Measurements from ENCODE around the gene SH2B2.
"Not testable (repeated sequence)": the region's sequence is repeated elsewhere in the genome, so short reads cannot be mapped to it uniquely, and the experiment has no call there.

Gene SH2B2

DNA sequence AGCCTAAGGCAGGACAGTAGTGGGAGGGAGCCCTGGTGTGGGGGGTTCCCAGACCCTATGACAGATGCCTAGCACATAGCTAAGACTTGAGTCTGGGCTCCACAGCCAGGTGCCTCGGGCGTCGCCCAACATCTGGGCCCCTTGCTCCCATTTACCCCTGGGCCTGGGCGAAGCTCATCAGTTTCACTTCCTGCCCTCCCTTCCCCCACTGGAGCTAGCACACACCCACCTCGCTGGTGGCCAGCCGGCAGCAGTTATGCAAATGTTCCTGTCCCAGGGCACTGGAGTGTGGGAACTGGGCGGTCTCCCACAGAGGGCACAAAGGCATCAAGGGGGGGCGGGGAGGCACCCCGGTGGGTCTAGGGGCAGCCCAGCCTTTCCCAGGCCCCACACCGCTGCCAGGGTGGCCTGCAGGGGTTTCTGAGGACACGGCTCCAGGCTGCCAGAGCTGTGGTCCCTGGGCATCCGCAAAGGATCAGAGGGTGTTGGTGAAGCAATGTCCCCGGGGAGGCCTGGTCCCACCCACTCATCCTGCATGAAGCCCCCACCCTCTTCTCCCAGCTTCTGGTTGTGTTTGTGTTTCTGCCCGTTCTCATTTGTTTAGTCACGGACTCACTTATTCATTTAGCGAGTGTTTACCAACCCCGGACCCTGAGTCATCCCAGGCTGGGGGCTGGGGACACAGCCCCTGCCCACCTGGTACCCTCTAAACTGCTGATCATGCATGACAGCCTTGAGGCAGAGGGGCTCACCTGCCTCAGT is 20.4 kb downstream of the SH2B2 start:
- DNase-seq (ENCODE audit: low read depth): no peak

- DNase-seq (ENCODE audit: low read depth): no peak
Observed at GRCh38 chr7:102310414-102310815, 23.7 kb downstream of the SH2B2 start.

DNA sequence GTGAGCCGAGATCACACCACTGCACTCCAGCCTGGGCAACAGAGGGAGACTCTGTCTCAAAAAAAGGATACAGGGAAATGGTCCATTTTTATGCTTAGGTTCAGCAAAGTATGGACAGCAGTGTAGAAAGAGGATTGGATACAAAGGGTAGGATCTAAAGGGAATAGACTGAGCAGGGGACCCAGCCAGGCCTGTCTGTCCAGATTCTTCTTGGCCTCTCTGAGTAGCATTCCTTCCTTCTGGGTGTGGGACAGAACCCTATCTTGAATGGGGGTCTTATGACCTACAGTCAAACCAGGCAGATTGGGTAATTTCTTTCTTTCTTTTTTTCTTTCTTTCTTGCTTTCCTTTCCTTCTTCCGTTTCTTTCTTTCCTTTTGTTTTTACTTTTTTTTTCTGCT is 25.6 kb downstream of the SH2B2 start:
- DNase-seq (ENCODE audit: low read depth): no peak

DNA sequence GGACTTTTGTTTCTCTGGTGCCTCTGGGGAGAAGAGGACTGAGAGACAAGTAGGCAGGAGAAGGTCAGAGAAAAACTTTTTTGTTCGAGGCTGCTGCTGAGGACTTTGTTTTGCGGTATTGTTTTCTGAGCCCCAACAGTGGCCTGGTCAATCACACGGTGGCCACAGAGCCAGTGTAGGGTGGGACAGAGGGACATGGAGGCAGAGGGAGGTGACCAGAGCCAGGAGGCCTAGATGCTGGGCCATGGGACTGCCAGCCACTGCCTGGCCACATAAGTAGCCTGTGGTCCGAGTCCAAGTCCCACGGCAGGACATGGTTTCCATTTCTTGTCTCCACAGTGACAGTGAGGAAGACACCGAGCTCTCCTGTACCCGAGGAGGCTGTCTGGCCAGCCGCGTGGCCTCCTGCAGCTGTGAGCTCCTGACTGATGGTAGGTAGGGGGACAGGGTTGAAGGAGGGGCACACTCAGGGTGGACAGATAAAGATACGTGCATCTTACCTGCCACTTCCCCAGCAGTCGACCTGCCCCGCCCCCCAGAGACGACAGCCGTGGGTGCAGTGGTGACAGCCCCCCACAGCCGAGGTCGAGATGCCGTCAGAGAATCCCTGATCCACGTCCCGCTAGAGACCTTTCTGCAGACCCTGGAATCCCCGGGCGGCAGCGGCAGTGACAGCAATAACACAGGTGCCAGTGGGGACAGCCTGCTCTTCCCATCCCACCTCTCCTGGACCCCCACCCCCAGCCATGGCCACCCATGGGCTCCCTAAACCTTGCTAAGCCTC is 27.5 kb downstream of the SH2B2 start:
- no peak for DNase-seq (ENCODE audit: low read depth)

GRCh38 chr7:102317231-102318059 is 30.8 kb downstream of the SH2B2 start:
- no peak for DNase-seq (ENCODE audit: low read depth)

DNA sequence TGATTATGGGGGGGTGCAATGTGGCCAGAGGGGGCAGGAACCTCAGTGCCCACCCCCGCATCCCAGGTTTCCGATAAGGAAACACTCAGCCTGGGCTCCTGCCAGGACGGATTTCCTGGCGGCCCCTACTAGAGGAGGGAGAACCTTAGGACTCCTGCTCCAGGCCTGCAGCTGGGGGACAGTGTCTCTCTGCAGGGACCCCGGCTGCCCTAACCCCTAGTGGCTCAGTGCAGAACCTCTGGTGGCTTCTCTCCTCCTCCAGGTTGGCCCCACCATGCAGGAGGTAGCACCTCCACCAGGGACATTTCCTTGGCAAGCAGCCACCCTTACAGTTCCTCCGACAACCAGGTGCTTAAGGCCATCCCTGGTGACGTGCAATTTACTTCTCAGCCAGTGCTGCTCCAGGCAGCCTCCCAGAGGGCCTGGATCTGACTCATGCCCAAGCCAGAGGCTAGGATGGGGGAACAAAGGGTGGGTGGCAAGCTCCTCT is 31.9 kb downstream of the SH2B2 start:
- DNase-seq (ENCODE audit: low read depth): no peak

- DNase-seq (ENCODE audit: low read depth): no peak
Observed at GRCh38 chr7:102319671-102320070, 33.0 kb downstream of the SH2B2 start.

DNA sequence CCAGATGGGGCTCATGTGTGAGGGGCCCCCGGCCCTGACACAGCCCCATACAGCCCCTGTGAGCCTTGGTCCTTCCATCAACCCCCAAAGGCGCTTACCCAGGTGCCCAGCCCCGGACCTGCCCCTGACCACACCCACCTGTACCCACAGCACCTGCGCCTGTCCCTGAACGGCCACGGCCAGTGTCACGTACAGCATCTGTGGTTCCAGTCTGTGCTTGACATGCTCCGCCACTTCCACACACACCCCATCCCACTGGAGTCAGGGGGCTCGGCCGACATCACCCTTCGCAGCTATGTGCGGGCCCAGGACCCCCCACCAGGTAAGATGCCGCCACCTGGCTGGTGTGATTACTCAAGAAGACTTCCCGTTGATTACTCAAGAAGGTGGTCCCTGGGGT is 33.5 kb downstream of the SH2B2 start:
- DNase-seq (ENCODE audit: low read depth): no peak

DNA sequence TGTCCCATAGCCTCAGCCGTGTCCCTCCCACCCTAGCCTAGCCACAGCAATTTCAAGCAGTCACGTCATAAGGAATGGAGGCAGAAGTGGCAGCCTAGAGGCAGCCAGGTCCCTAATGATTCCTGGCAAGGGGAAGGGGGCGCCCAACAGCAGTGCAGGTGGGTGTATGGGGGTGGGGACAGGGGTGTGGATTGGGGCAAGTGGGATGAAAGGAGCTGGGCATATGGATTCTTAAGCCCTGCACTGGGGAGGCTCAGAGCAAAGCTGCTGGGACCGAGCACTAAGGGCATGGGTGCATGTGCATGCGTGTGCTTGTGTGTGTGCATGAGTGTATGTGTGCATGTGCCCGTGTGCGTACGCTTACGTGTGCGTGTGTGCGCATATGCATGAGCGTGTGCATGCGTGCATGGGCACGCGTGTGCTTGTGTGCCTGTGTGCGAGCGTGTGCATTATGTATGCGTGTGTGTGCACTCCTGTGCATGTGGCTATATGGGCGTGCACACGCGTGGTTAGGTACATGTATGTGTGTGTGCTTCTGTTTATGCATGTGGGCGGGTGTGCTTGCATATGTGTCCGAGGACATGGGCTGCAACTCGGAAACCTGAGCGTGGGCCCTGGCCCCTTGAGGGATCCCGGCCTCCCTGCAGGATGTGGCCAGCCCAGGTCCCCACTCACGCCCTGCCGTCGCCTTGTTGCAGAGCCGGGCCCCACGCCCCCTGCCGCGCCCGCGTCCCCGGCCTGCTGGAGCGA is 34.1 kb downstream of the SH2B2 start:
- DNase-seq (ENCODE audit: low read depth): no peak

DNA sequence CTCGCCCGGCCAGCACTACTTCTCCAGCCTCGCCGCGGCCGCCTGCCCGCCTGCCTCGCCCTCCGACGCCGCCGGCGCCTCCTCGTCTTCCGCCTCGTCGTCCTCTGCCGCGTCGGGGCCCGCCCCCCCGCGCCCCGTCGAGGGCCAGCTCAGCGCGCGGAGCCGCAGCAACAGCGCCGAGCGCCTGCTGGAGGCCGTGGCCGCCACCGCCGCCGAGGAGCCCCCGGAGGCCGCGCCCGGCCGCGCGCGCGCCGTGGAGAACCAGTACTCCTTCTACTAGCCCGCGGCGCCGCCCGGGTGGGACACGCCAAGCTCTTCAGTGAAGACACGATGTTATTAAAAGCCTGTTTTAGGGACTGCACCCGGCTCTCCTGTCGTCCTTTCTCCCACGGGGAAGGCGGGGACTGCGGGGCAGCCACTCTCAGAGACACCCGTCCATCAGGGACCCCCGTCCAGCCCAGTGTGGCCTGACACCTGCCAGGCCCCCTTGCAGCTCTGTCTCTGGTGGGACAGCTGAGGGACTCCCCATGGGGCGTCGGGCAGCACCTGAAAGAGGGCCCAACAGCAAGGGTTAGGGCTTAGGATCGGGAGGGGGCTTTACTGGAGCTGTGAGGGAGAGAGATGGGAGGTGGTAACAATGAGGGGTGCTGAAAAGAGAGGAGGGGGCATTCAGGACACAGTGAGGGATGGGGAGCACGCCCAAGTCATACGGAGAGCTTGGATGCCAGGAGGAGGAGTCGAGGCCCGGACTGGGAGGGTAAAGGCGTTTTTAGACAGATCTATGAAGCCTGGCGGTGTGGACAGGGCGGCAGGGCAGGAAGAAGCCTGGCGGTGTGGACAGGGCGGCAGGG is 34.9 kb downstream of the SH2B2 start:
- no peak for DNase-seq (ENCODE audit: low read depth)

DNA sequence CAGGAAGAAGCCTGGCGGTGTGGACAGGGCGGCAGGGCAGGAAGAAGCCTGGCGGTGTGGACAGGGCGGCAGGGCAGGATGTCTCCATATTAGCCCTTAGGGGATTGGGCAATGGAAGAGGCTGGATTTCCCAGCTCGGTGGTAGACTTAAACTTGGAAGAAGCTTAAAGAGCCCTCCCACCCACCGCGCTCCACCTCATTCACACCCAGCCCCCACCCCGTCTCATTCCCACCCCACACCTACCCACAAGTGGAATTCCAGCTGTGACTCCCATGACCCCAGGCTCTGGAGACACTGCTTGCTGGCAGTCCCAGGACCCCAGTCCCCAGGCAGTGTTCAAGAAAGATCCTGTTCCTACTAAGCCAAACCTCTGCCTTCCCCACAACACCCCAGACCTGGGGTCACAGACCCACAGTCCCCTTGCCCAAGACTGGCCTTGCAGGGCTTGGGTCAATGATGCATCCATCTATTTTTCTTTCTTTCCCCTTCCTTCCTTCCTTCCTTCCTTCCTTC is 35.6 kb downstream of the SH2B2 start:
- no peak for DNase-seq (ENCODE audit: low read depth)

DNA sequence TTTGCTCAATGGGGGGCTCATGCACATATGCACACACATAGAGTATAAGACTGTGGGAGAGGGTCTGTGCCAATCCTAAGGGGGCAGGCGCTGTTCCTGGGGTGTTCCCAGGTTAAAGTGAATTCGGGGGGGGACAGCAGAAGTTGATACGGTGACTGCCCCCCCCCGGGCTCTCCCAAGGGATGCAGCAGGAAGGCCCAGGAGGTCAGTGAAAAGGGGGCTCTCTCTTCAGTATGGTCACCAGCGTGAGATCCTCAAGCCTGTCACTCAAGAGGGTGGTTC is 37.2 kb downstream of the SH2B2 start:
- no peak for DNase-seq (ENCODE audit: low read depth)

- DNase-seq (ENCODE audit: low read depth): not testable (repeated sequence)
Observed at GRCh38 chr7:102325106-102325505, 38.4 kb downstream of the SH2B2 start.

DNA sequence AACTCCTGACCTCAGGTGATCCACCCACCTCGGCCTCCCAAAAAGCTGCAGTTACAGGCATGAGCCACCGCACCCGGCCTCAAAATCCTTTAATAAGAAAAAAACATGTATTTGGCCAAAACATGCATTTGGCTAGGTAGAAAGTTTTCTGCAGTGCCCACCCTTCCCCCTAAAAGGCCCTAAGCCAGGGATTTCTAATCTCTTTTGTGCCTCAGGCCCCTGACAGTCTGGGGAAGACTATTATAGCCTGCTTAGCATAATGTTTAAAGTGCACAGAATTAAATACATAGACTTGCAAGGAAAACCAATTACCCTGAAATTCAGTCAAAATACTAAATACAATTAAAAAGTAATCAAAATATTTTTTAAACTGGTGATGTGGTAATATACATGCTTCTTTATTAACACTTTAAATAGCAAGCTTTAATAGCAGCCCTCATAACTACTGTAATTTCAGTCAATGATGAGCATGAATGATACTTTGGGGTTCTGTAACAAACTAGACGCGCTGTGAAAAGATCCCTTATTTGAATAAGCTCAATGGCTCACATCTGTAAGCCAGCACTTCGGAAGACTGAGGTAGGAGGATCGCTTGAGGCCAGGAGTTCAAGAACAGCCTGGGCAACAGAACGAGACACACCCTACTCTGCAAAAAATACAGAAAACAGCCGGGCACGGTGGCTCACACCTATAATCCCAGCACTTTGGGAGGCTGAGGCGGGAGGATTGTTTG is 39.7 kb downstream of the SH2B2 start:
- no peak for DNase-seq (ENCODE audit: low read depth)

- DNase-seq (ENCODE audit: low read depth): not testable (repeated sequence)
Observed at GRCh38 chr7:102327183-102327582, 40.5 kb downstream of the SH2B2 start.

DNA sequence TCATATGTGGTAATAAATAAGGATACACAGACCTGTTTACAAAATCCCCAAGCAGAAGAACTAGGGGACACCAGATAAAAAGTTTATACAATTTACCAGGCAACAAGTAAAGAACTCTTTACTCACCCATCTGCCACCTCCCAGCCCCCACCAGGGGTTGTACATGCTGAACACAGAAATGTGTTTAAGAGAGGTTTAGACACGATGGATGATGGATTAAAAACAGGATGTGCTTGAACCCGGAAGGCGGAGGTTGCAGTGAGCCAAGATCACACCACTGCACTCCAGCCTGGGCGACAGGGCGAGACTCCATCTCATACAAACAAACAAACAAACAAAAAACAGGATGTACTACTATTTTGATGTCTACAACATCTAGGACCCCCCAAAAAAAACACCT is 42.2 kb downstream of the SH2B2 start:
- DNase-seq (ENCODE audit: low read depth): not testable (repeated sequence)

GRCh38 chr7:102329366-102329765 is 42.7 kb downstream of the SH2B2 start:
- not testable (repeated sequence) for DNase-seq (ENCODE audit: low read depth)

DNA sequence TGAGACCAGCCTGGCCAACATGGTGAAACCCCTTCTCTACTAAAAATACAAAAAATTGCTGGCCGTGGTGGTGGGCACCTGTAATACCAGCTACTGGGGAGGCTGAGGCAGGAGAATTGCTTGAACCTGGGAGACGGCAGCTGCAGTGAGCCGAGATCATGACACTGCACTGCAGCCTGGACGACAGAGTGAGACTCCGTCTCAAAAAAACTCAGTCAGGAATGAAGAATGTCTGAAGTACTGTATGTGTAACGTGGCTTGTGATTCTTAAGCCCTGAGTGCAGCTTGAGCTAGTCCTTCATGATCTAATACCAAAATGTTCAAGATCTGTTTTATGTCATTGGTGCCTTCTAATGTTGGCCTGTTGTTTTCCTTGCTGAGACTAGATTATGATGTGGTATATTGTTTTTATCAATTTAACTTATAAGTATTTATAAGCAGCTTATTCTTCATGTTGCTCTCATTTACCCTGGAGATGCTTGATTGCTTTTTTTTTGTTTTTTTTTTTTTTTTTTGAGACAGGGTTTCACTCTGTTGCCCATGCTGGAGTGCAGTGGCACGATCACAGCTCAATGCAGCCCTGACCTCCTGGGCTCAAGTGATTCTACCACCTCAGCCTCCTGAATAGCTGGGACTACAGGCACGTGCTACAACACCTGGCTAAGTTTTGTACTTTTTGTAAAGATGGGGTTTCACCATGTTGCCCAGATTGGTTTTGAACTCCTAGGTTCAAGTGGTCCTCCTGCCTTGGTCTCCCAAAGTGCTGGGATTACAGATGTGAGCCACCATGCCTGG is 44.2 kb downstream of the SH2B2 start:
- not testable (repeated sequence) for DNase-seq (ENCODE audit: low read depth)

DNA sequence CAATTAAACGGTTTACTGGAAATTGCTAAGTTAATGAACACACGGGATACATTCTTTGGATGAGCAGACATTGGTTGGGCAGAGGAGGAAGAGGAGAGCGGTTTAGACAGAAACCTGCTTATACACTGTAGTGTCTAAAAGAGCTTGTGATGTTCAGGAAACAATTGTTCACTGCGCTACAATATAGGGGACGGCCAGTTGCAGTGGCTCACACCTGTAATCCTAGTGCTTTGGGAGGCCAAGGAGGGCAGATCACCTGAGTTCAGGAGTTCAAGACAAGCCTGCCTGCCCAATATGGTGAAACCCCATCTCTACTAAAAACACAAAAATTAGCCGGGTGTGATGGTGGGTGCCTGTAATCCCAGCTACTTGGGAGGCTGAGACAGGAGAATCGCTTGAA is 48.9 kb downstream of the SH2B2 start:
- not testable (repeated sequence) for DNase-seq (ENCODE audit: low read depth)

All from fibroblast of the conjunctiva (primary cell).